HG03521 (cell line): ENCODE results near the gene AKNA.

Source experiments
- ATAC-seq: cut with Tn5 transposase; IDR thresholded peaks from one replicate; pipeline ENCODE4 v1.9.1; 2021; ENCODE audit warnings: mild to moderate bottlenecking, moderate library complexity; ENCODE audit not compliant: unreplicated experiment

The AKNA gene

GRCh38 chr9:114376586-114377445, 11.0 kb downstream of the AKNA start:
- no peak for ATAC-seq

GRCh38 chr9:114375386-114376175, 12.2 kb downstream of the AKNA start:
- ATAC-seq, result no peak

- ATAC-seq, result no peak
Observed at GRCh38 chr9:114374936-114375335, 12.8 kb downstream of the AKNA start.

- ATAC-seq, result no peak
Observed at GRCh38 chr9:114373960-114374730, 13.6 kb downstream of the AKNA start.

GRCh38 chr9:114372921-114373448, 14.8 kb downstream of the AKNA start:
- peak; percentile 87 for ATAC-seq

- no peak for ATAC-seq
Observed at GRCh38 chr9:114371973-114372917, 15.5 kb downstream of the AKNA start.

- ATAC-seq, result no peak
Observed at GRCh38 chr9:114371343-114371944, 16.3 kb downstream of the AKNA start.

GRCh38 chr9:114370968-114371320, 16.8 kb downstream of the AKNA start:
- no peak for ATAC-seq

- no peak for ATAC-seq
Observed at GRCh38 chr9:114370251-114370967, 17.4 kb downstream of the AKNA start.

GRCh38 chr9:114369216-114370130, 18.3 kb downstream of the AKNA start:
- ATAC-seq, result no peak

GRCh38 chr9:114367772-114368569, 19.8 kb downstream of the AKNA start:
- no peak for ATAC-seq

- ATAC-seq, result no peak
Observed at GRCh38 chr9:114367366-114367765, 20.4 kb downstream of the AKNA start.

GRCh38 chr9:114366334-114367128, 21.3 kb downstream of the AKNA start:
- ATAC-seq, result peak; percentile 50

GRCh38 chr9:114365194-114365593, 22.6 kb downstream of the AKNA start:
- no peak for ATAC-seq

GRCh38 chr9:114364134-114365041, 23.4 kb downstream of the AKNA start:
- ATAC-seq, result no peak
